A549 (cell line): ENCODE measurements around the gene MYO18A. TPM values are rescaled to one million over a fixed set of nuclear protein-coding genes. Genes with fewer than 3 reads are reported as not detected.

Experiments used
- ATAC-seq, 2 experiments: fragments of 200-7000 bp in 1 of 2; fragments of >200 bp in 1 of 2; cut with Nextera tagmentation in 1 of 2; cut with Tn5 transposase in 1 of 2; 3 replicates each; pipeline versions ENCODE4 v1.8.0 to v1.9.1; 2018 to 2020; ENCODE audit warnings: mild to moderate bottlenecking in 1 of 2, moderate library complexity in 1 of 2
- CTCF ChIA-PET: fragments of 300-600 bp; sonication (Branson Sonifier 250); formaldehyde crosslinking; extraction: SDS; loops from one replicate; lab custom pipeline; 2021; ENCODE audit warnings: antibody characterized with exemption, inconsistent platforms; lab: Yijun Ruan, JAX
- POLR2A ChIA-PET: fragments of 350-600 bp; formaldehyde crosslinking; extraction: SDS; loops from one replicate; lab custom pipeline; 2021; ENCODE audit warnings: antibody characterized with exemption, inconsistent platforms; lab: Yijun Ruan, JAX
- DNase-seq, 2 experiments: peaks; one replicate each; pipeline versions ENCODE4 v3.0.0 to v3.0.0-alpha.2; 2011 to 2016; ENCODE audit warnings: low read depth in 1 of 2, low spot score in 1 of 2
- FAIRE-seq: peaks from 2 replicates; lab custom pipeline; 2011; peaks lifted over from hg19 to GRCh38; lab: Jason Lieb, UNC
- H3K27ac ChIP-seq, 2 experiments: fragments of >200 bp; sonication (Bioruptor Twin); formaldehyde crosslinking; 3 replicates each; pipeline ENCODE4 v1.5.1; 2016 to 2017
- H3K4me1 ChIP-seq: fragments of >200 bp; sonication (Bioruptor Twin); formaldehyde crosslinking; 3 replicates; pipeline ENCODE4 v1.6.1; 2016
- H3K4me2 ChIP-seq: fragments of >200 bp; sonication (Bioruptor Twin); formaldehyde crosslinking; 3 replicates; pipeline ENCODE4 v1.6.1; 2016
- H3K4me3 ChIP-seq: fragments of >200 bp; sonication (Bioruptor Twin); formaldehyde crosslinking; 3 replicates; pipeline ENCODE4 v1.5.1; 2016
- H3K9me3 ChIP-seq: fragments of >200 bp; sonication (Bioruptor Twin); formaldehyde crosslinking; 3 replicates; pipeline ENCODE4 v1.6.1; 2016
- BCL3 ChIP-seq: fragments of >200 bp; sonication (Bioruptor Twin); formaldehyde crosslinking; IDR thresholded peaks from 3 replicates; pipeline ENCODE4 v1.6.1; 2016
- BHLHE40 ChIP-seq: IDR thresholded peaks from 2 replicates; pipeline ENCODE4 v1.6.1; 2012; ENCODE audit warnings: low read depth, low read length, inconsistent platforms
- CBX8 ChIP-seq: fragments of 200-600 bp; sonication (generic); IDR thresholded peaks from 2 replicates; pipeline ENCODE4 v1.6.1; 2016
- CHD2 ChIP-seq: fragments of 150-350 bp; IDR thresholded peaks from 2 replicates; pipeline ENCODE4 v1.6.1; 2014; ENCODE audit warnings: low read length; ENCODE audit not compliant: partially characterized antibody
- EP300 ChIP-seq, 2 experiments: fragments of >200 bp; sonication (Bioruptor Twin); formaldehyde crosslinking; IDR thresholded peaks; 2 replicates in 1 of 2; 3 replicates in 1 of 2; pipeline ENCODE4 v1.6.1; 2016 to 2017
- FOSB ChIP-seq: fragments of 250-450 bp; sonication (Bioruptor Pico); IDR thresholded peaks from 2 replicates; pipeline ENCODE4 v1.5.0; 2020; ENCODE audit warnings: mild to moderate bottlenecking, moderate library complexity
- GATA3 ChIP-seq: IDR thresholded peaks from 2 replicates; pipeline ENCODE4 v1.6.1; 2012; ENCODE audit warnings: borderline replicate concordance
- HDAC2 ChIP-seq: fragments of 200-600 bp; sonication (generic); IDR thresholded peaks from 2 replicates; pipeline ENCODE4 v1.6.1; 2016
- HES2 ChIP-seq: fragments of >200 bp; sonication (Bioruptor Twin); formaldehyde crosslinking; IDR thresholded peaks from 2 replicates; pipeline ENCODE4 v1.6.1; 2016
- HMGXB4 ChIP-seq: fragments of 250-450 bp; sonication (Bioruptor Pico); IDR thresholded peaks from 2 replicates; pipeline ENCODE4 v1.5.0; 2021; ENCODE audit warnings: mild to moderate bottlenecking, moderate library complexity, borderline replicate concordance
- HOXA7 ChIP-seq: fragments of 250-450 bp; sonication (Bioruptor Pico); IDR thresholded peaks from 2 replicates; pipeline ENCODE4 v1.5.0; 2020; ENCODE audit warnings: mild to moderate bottlenecking, moderate library complexity
- HOXB13 ChIP-seq: fragments of 250-450 bp; sonication (Bioruptor Pico); IDR thresholded peaks from 2 replicates; pipeline ENCODE4 v1.5.0; 2020; ENCODE audit warnings: low read depth, mild to moderate bottlenecking, moderate library complexity
- HOXB5 ChIP-seq: fragments of 250-450 bp; sonication (Bioruptor Pico); IDR thresholded peaks from 2 replicates; pipeline ENCODE4 v1.5.0; 2020; ENCODE audit warnings: mild to moderate bottlenecking, moderate library complexity
- JUN ChIP-seq, 2 experiments: fragments of >200 bp; sonication (Bioruptor Twin); formaldehyde crosslinking; IDR thresholded peaks; 2 replicates in 1 of 2; 3 replicates in 1 of 2; pipeline ENCODE4 v1.6.1; 2016 to 2017
- MAFK ChIP-seq: fragments of 450-650 bp; IDR thresholded peaks from 2 replicates; pipeline ENCODE4 v1.6.1; 2014; ENCODE audit not compliant: partially characterized antibody
- MAZ ChIP-seq: fragments of 150-350 bp; IDR thresholded peaks from 2 replicates; pipeline ENCODE4 v1.6.1; 2014; ENCODE audit warnings: antibody characterized with exemption, low read depth, low read length, borderline replicate concordance
- MYC ChIP-seq: IDR thresholded peaks from 2 replicates; pipeline ENCODE4 v1.6.1; 2012; ENCODE audit warnings: mild to moderate bottlenecking, inconsistent platforms, low read length, improper control_type of control experiment, borderline replicate concordance
- NFE2L2 ChIP-seq: fragments of 150-350 bp; conservative IDR thresholded peaks from 2 replicates; pipeline ENCODE4 v1.6.1; 2014; ENCODE audit warnings: low read length
- POLR2A ChIP-seq: IDR thresholded peaks from 2 replicates; pipeline ENCODE4 v1.6.1; 2012; ENCODE audit warnings: mild to moderate bottlenecking, low read length
- RAD21 ChIP-seq, 2 experiments: fragments of >200 bp in 1 of 2; sonication (Bioruptor Twin) in 1 of 2; formaldehyde crosslinking in 1 of 2; IDR thresholded peaks in 1 of 2; conservative IDR thresholded peaks in 1 of 2; 2 replicates in 1 of 2; 3 replicates in 1 of 2; pipeline ENCODE4 v1.6.1; 2012 to 2018; ENCODE audit warnings: inconsistent platforms in 1 of 2
- RCOR1 ChIP-seq: fragments of 150-350 bp; IDR thresholded peaks from 2 replicates; pipeline ENCODE4 v1.6.1; 2014; ENCODE audit warnings: antibody characterized with exemption, low read length, low read depth
- SMC3 ChIP-seq: fragments of >200 bp; sonication (Bioruptor Twin); formaldehyde crosslinking; IDR thresholded peaks from 3 replicates; pipeline ENCODE4 v1.6.1; 2018; ENCODE audit warnings: inconsistent platforms
- TP53 ChIP-seq: fragments of 250-450 bp; sonication (Bioruptor Pico); IDR thresholded peaks from 2 replicates; pipeline ENCODE4 v1.5.0; 2021; ENCODE audit warnings: mild to moderate bottlenecking, moderate library complexity
- ZC3H11A ChIP-seq: fragments of 450-650 bp; IDR thresholded peaks from 2 replicates; pipeline ENCODE4 v1.6.1; 2014; ENCODE audit warnings: antibody characterized with exemption, mild to moderate bottlenecking
- ZNF302 ChIP-seq: fragments of 250-450 bp; sonication (Bioruptor Pico); IDR thresholded peaks from 2 replicates; pipeline ENCODE4 v1.9.0; 2021; ENCODE audit warnings: inconsistent platforms, mild to moderate bottlenecking, moderate library complexity
- WGBS: methylation state at CpG from one replicate; pipeline ENCODE4 v1.1.6; 2017; ENCODE audit errors: missing lambda C conversion rate; 5-methylcytosine and 5-hydroxymethylcytosine counted together
- polyA minus RNA-seq: library from RNA; depleted of rRNA, polyadenylated mRNA; stranded (reverse); fragments of >200 nt; gene quantifications from 2 replicates; pipeline ENCODE4 v1.2.3, GENCODE V29; 2011; rRNA and poly(A)+ RNA removed
- polyA plus RNA-seq, 4 experiments: library from polyadenylated mRNA; depleted of rRNA in 3 of 4; stranded (reverse); fragments of >200 nt; fragmentation: RNase III in 1 of 4; extraction: RNeasy Plus Mini Kit Qiagen cat#74134 plus additional on column Dnase treatment in 1 of 4; gene quantifications; 2 replicates in 3 of 4; 3 replicates in 1 of 4; pipeline ENCODE4 v1.2.3, GENCODE V29; 2011 to 2017
- TF ChIP-seq, protein P1 (sequence below): IDR thresholded peaks from 2 replicates; pipeline ENCODE4 v1.6.1; 2012; ENCODE audit warnings: low read depth, borderline replicate concordance
- TF ChIP-seq, protein P2 (sequence below): fragments of 200-600 bp; sonication (generic); IDR thresholded peaks from 2 replicates; pipeline ENCODE4 v1.6.1; 2016; ENCODE audit warnings: antibody characterized with exemption, mild to moderate bottlenecking, moderate library complexity
- TF ChIP-seq, protein P3 (sequence below): IDR thresholded peaks from 2 replicates; pipeline ENCODE4 v1.6.1; 2012
- TF ChIP-seq, protein P4 (sequence below): fragments of 250-450 bp; sonication (Bioruptor Pico); IDR thresholded peaks from 2 replicates; pipeline ENCODE4 v1.5.0; 2020; ENCODE audit warnings: low read depth, mild to moderate bottlenecking, moderate library complexity

The MYO18A gene
- 12.3 and 26.3 TPM in 2 replicates for polyA plus RNA-seq (2011; rRNA removed)
- polyA plus RNA-seq (2012; cell fraction: cytosol; rRNA removed): 8.3 and 9.9 TPM in 2 replicates
- 37.5 and 46.4 TPM in 2 replicates for polyA plus RNA-seq (2012; cell fraction: nucleus; rRNA removed)
- 22.4 to 29.7 TPM (median 28.4 TPM) in 3 replicates for polyA plus RNA-seq (2017; fragmentation: RNase III; extraction: RNeasy Plus Mini Kit Qiagen cat#74134 plus additional on column Dnase treatment)
- polyA minus RNA-seq: 47.9 and 52.2 TPM in 2 replicates

DNA sequence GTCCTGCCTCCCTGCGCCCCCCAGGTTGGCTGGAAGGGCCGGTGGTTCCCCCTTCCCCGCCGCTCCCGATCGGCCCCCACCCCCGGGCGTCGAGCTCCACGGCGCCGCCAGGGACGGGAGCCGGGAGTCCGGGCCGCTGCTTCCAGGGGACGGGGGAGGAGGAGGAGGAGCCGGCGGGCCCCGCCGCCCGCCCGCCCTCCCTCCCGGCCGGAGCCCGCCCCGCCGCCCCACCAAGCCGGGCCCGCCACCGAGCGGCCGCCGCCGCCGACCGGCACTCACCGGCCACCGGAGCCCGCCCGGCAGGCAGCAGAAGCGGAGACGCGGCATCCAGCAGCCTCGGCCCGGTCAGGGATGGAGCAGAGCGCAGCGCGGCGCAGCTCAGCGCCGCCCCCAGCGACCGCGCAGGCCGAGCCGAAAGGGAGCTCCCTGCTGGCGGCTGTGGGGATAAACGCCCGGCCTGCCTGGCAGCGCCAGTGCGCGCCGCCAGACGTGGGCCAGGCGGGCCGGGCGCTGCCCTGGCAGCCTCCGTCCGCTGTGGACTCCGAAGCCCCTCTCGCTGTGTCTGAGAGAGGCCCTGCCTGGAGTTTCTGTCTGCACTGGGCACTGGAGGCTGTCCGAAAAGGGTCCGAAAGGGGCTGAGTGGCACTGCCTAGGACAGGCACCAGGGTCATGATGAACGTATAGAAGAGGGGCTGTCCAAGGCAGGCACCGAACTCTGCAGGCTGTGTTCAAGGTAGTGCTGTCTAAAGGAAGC lies at the start of gene MYO18A:
Gene MYO18A, minus strand, starts transcription at position 365 of the 754 bp plus-strand sequence. CDS start 13,458 bp downstream, outside the sequence.
- POLR2A ChIA-PET: interaction anchor here (0.6 to 4.3 kb wide), 24 partner anchors 9 to 670 kb away, joined by 3 to 47 read pairs (median 5); partner anchors contain the start of genes NEK8, NUFIP2 and PHF12
- ATAC-seq (peak; percentile 78 to 81), DNase-seq (peak; percentile 82 to 92), FAIRE-seq (no peak)
- Histone ChIP-seq H3K4me2 (peak within 1 kb of the TSS; percentile 88), H3K27ac (peak within 1 kb of the TSS; percentile 81 to 95), H3K4me3 (peak within 1 kb of the TSS; percentile 60), H3K9me3 (no peaks in the 10 kb centered on the region; the same call in 2 of the 3 replicates), H3K4me1 (peaks cover 38% of the 10 kb centered on the region)
- CTCF ChIA-PET: interaction anchor here (0.6 to 12.8 kb wide), 34 partner anchors 13 to 1958 kb away, joined by 3 to 263 read pairs (median 4); partner anchors contain the start of gene CRYBA1
- WGBS: 3% methylated on average over 16 of the region's 76 CpGs
- no peak for TF ChIP-seq RCOR1
- TF ChIP-seq CHD2: no peak
- TF ChIP-seq GATA3: no peak
- no peak for TF ChIP-seq HOXA7 (CRISPR knock-in tag)
- TF ChIP-seq ZNF302 (CRISPR knock-in tag): no peak
- TF ChIP-seq POLR2A: peak; percentile 70
- TF ChIP-seq, protein P1, sequence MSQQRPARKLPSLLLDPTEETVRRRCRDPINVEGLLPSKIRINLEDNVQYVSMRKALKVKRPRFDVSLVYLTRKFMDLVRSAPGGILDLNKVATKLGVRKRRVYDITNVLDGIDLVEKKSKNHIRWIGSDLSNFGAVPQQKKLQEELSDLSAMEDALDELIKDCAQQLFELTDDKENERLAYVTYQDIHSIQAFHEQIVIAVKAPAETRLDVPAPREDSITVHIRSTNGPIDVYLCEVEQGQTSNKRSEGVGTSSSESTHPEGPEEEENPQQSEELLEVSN: peak; percentile 56
- no peak for TF ChIP-seq TP53 (CRISPR knock-in tag)
- no peak for TF ChIP-seq HMGXB4
- no peak for TF ChIP-seq HOXB5
- no peak for TF ChIP-seq MAZ
- TF ChIP-seq, protein P2, sequence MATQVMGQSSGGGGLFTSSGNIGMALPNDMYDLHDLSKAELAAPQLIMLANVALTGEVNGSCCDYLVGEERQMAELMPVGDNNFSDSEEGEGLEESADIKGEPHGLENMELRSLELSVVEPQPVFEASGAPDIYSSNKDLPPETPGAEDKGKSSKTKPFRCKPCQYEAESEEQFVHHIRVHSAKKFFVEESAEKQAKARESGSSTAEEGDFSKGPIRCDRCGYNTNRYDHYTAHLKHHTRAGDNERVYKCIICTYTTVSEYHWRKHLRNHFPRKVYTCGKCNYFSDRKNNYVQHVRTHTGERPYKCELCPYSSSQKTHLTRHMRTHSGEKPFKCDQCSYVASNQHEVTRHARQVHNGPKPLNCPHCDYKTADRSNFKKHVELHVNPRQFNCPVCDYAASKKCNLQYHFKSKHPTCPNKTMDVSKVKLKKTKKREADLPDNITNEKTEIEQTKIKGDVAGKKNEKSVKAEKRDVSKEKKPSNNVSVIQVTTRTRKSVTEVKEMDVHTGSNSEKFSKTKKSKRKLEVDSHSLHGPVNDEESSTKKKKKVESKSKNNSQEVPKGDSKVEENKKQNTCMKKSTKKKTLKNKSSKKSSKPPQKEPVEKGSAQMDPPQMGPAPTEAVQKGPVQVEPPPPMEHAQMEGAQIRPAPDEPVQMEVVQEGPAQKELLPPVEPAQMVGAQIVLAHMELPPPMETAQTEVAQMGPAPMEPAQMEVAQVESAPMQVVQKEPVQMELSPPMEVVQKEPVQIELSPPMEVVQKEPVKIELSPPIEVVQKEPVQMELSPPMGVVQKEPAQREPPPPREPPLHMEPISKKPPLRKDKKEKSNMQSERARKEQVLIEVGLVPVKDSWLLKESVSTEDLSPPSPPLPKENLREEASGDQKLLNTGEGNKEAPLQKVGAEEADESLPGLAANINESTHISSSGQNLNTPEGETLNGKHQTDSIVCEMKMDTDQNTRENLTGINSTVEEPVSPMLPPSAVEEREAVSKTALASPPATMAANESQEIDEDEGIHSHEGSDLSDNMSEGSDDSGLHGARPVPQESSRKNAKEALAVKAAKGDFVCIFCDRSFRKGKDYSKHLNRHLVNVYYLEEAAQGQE: no peak
- no peak for TF ChIP-seq NFE2L2
- no peak for TF ChIP-seq BHLHE40
- 0 out of 5 replicates have a peak, but pooled peaks of 1 of the 2 experiments have one; percentile 5 for TF ChIP-seq EP300 (IDR thresholded peaks at IDR 0.05)
- TF ChIP-seq ZC3H11A: no peak
- TF ChIP-seq HDAC2: no peak
- peak; percentile 93 for TF ChIP-seq SMC3
- 0 out of 3 replicates have a peak, but pooled peaks have one; percentile 3 for TF ChIP-seq BCL3
- TF ChIP-seq RAD21 (conservative IDR thresholded peaks at IDR 0.05 in 1 of 2, IDR thresholded peaks at IDR 0.05 in 1 of 2): peak; percentile 45 to 75
- no peak for TF ChIP-seq CBX8
- no peak for TF ChIP-seq HOXB13
- TF ChIP-seq MYC: 0 out of 2 replicates have a peak, but pooled peaks have one; percentile 14
- no peak for TF ChIP-seq FOSB (CRISPR knock-in tag)
- peak in 1 of 2 experiments; percentile 54; a peak in 2 of 5 replicates for TF ChIP-seq JUN (IDR thresholded peaks at IDR 0.05)
- TF ChIP-seq HES2: no peak
- TF ChIP-seq, protein P3, sequence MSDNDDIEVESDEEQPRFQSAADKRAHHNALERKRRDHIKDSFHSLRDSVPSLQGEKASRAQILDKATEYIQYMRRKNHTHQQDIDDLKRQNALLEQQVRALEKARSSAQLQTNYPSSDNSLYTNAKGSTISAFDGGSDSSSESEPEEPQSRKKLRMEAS: peak; percentile 46
- no peak for TF ChIP-seq MAFK
- TF ChIP-seq, protein P4, sequence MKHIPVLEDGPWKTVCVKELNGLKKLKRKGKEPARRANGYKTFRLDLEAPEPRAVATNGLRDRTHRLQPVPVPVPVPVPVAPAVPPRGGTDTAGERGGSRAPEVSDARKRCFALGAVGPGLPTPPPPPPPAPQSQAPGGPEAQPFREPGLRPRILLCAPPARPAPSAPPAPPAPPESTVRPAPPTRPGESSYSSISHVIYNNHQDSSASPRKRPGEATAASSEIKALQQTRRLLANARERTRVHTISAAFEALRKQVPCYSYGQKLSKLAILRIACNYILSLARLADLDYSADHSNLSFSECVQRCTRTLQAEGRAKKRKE (CRISPR knock-in tag): no peak
